GM12878 (cell line): ENCODE data around the gene CACNA2D3. TPM values are rescaled to one million over a fixed set of nuclear protein-coding genes. Genes with fewer than 3 reads are reported as not detected.

Source experiments
- ATAC-seq: fragments of 200-7000 bp; cut with Tn5 transposase; 3 replicates; pipeline ENCODE4 v1.9.1; 2020; ENCODE audit warnings: mild to moderate bottlenecking, moderate library complexity
- BruUV-seq: library from RNA; stranded (reverse); fragments of 400-500 nt; replicated peaks from 2 replicates; lab custom pipeline; 2021; lab: Mats Ljungman, UMichigan
- CTCF ChIA-PET: fragments of 300-600 bp; sonication (Branson Sonifier 250); formaldehyde crosslinking; extraction: SDS; loops from one replicate; lab custom pipeline; 2021; ENCODE audit warnings: inconsistent platforms; lab: Yijun Ruan, JAX
- POLR2A ChIA-PET: fragments of 350-600 bp; formaldehyde crosslinking; extraction: SDS; loops from one replicate; lab custom pipeline; 2021; ENCODE audit warnings: inconsistent platforms; lab: Charles Lee
- RAD21 ChIA-PET: fragments of 300-600 bp; sonication (Branson Sonifier 250); formaldehyde crosslinking; loops from one replicate; lab custom pipeline; 2023; ENCODE audit warnings: antibody characterized with exemption; ENCODE audit not compliant: unreplicated experiment; lab: Charles Lee
- SMC1A ChIA-PET: fragments of 300-600 bp; sonication (Branson Sonifier 250); formaldehyde crosslinking; loops from one replicate; lab custom pipeline; 2023; ENCODE audit not compliant: unreplicated experiment, uncharacterized antibody; lab: Charles Lee
- DNase-seq: peaks from one replicate; pipeline ENCODE4 v3.0.0-alpha.2; 2011; ENCODE audit warnings: low read depth, low spot score
- FAIRE-seq: peaks from 3 replicates; lab custom pipeline; 2011; peaks lifted over from hg19 to GRCh38; lab: Jason Lieb, UNC
- H2AFZ ChIP-seq: 2 replicates; pipeline ENCODE4 v1.6.0; 2011; ENCODE audit warnings: low read depth, low read length, control low read depth; ENCODE audit not compliant: control insufficient read depth
- H3K27ac ChIP-seq: 2 replicates; pipeline ENCODE4 v1.5.1; 2011; ENCODE audit warnings: control low read depth; ENCODE audit not compliant: control insufficient read depth, insufficient read depth
- H3K27me3 ChIP-seq, 2 experiments: replicated peaks in 1 of 2; 2 replicates each; pipeline versions ENCODE4 v1.6.0 to v1.6.1; 2011; ENCODE audit warnings: low read length in 1 of 2; ENCODE audit not compliant: control insufficient read depth in 2 of 2, insufficient read depth in 2 of 2
- H3K36me3 ChIP-seq, 2 experiments: 2 replicates each; pipeline ENCODE4 v1.5.1; 2011; ENCODE audit warnings: low read length in 1 of 2; ENCODE audit not compliant: control insufficient read depth in 2 of 2, insufficient read depth in 2 of 2
- H3K4me1 ChIP-seq: 2 replicates; pipeline ENCODE4 v1.6.1; 2011; ENCODE audit warnings: mild to moderate bottlenecking, low read length, moderate library complexity, mixed read lengths; ENCODE audit not compliant: control insufficient read depth, insufficient read depth
- H3K4me2 ChIP-seq: 2 replicates; pipeline ENCODE4 v1.6.0; 2011; ENCODE audit warnings: control low read depth; ENCODE audit not compliant: control insufficient read depth, insufficient read depth
- H3K4me3 ChIP-seq: fragments of 200-600 bp; sonication (generic); 2 replicates; pipeline ENCODE4 v1.5.1; 2016
- H3K79me2 ChIP-seq: 2 replicates; pipeline ENCODE4 v1.6.0; 2011; ENCODE audit warnings: low read length; ENCODE audit not compliant: control insufficient read depth, insufficient read depth
- H3K9ac ChIP-seq: 2 replicates; pipeline ENCODE4 v1.8.0; 2011; ENCODE audit warnings: low read length, control low read depth, mixed read lengths; ENCODE audit not compliant: control insufficient read depth, insufficient read depth
- H3K9me3 ChIP-seq: replicated peaks from 3 replicates; pipeline ENCODE4 v1.5.1; 2011; ENCODE audit warnings: mild to moderate bottlenecking, low read length; ENCODE audit not compliant: control insufficient read depth, insufficient read depth
- H4K20me1 ChIP-seq: 2 replicates; pipeline ENCODE4 v1.6.0; 2011; ENCODE audit not compliant: control insufficient read depth, insufficient read depth
- EGR1 ChIP-seq, 2 experiments: IDR thresholded peaks; 1 replicate in 1 of 2; 2 replicates in 1 of 2; pipeline ENCODE4 v1.6.1; 2011 to 2012; ENCODE audit warnings: low read depth in 2 of 2, low read length in 2 of 2, borderline replicate concordance in 1 of 2, mild to moderate bottlenecking in 1 of 2, moderate library complexity in 1 of 2
- ESRRA ChIP-seq: IDR thresholded peaks from 2 replicates; pipeline ENCODE4 v1.6.1; 2012; ENCODE audit warnings: mild to moderate bottlenecking, low read length, improper control_type of control experiment
- GATAD2B ChIP-seq: fragments of 450-650 bp; conservative IDR thresholded peaks from 2 replicates; pipeline ENCODE4 v1.6.1; 2017; ENCODE audit warnings: low read depth, mild to moderate bottlenecking, moderate library complexity
- NR2C2 ChIP-seq: IDR thresholded peaks from 2 replicates; pipeline ENCODE4 v1.6.1; 2011; ENCODE audit warnings: borderline replicate concordance, low read depth; ENCODE audit not compliant: control insufficient read depth, insufficient read length
- NR2F1 ChIP-seq: fragments of 450-650 bp; conservative IDR thresholded peaks from 2 replicates; pipeline ENCODE4 v1.6.1; 2017; ENCODE audit warnings: mild to moderate bottlenecking
- PAX8 ChIP-seq: fragments of 450-650 bp; IDR thresholded peaks from 2 replicates; pipeline ENCODE4 v1.6.1; 2017; ENCODE audit warnings: mild to moderate bottlenecking, moderate library complexity
- SUPT20H ChIP-seq: IDR thresholded peaks from 2 replicates; pipeline ENCODE4 v1.6.1; 2011; ENCODE audit warnings: low read depth, mild to moderate bottlenecking, low read length, moderate library complexity, borderline replicate concordance; ENCODE audit not compliant: control insufficient read depth
- whole genome bisulfite sequencing: methylation state at CpG from one replicate; pipeline ENCODE4 v1.1.6; 2016; ENCODE audit warnings: low lambda C conversion rate; ENCODE audit not compliant: insufficient replicate concordance, insufficient coverage; ENCODE audit errors: missing lambda C conversion rate; 5-methylcytosine and 5-hydroxymethylcytosine counted together
- in situ Hi-C: fragments of 300-500 bp; cut with MboI; formaldehyde crosslinking; loops from 9 replicates; pipeline ENCODE4 v1.14.3; 2018; ENCODE audit warnings: mixed read lengths
- intact Hi-C: fragments of 100-400 bp; cut with micrococcal nuclease; formaldehyde crosslinking; loops from one replicate; pipeline ENCODE4 v1.14.2; 2022; ENCODE audit not compliant: unreplicated experiment
- polyA plus RNA-seq, 11 experiments: library from polyadenylated mRNA; depleted of rRNA in 4 of 11; unstranded in 6 of 11; stranded (reverse) in 5 of 11; fragments of >200 nt; fragmentation: Nextera tagmentation in 4 of 11; fragmentation: Illumina TruSeq in 1 of 11; extraction: Ambion mirVana in 4 of 11; extraction: Trizol in 1 of 11; gene quantifications; 1 replicate in 1 of 11; 2 replicates in 10 of 11; pipeline versions ENCODE4 v1.2.1 to v1.2.3, GENCODE V29; 2011 to 2016; ENCODE audit warnings: inconsistent platforms in 2 of 11, missing spikeins in 2 of 11, low read depth in 1 of 11
- total RNA-seq, 4 experiments: library from RNA; depleted of rRNA in 3 of 4; stranded (reverse); fragments of >200 nt in 3 of 4; fragmentation: Illumina TruSeq in 1 of 4; extraction: Trizol in 1 of 4; gene quantifications; 2 replicates each; pipeline versions ENCODE4 v1.2.1 to v1.2.3, GENCODE V29; 2013 to 2021
- TF ChIP-seq, protein P1 (sequence below): fragments of 450-650 bp; IDR thresholded peaks from 2 replicates; pipeline ENCODE4 v1.6.1; 2017; ENCODE audit warnings: low read depth, mild to moderate bottlenecking, moderate library complexity

The CACNA2D3 gene
- total and polyA plus RNA-seq, 10 of the 15 experiments (the other 5 are each of a cell fraction or from before 2014, with no cell fraction given), result not detected

DNA sequence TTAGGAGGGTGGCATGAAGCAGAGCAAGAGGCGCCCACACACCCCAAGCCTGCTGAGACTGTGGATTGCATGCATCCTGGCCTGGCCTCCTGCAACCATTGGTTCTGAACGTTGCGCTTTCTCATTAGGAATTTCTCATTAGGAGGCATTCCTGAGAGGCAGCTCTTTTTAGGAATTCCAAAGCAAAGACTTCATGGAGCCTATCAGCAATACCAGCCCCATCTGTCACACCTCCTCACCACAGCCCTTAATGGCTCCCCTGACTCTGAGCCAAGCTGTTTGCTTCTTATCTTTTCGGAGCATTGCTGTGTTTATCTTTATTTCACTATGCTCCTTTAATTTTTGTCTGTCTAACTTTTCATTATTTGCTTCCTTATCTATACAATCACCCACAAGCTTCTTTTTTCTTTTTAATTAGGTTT lies 226.9 kb downstream of the CACNA2D3 start:
- no peak for ATAC-seq
- RAD21 ChIA-PET, result no interaction called here

DNA sequence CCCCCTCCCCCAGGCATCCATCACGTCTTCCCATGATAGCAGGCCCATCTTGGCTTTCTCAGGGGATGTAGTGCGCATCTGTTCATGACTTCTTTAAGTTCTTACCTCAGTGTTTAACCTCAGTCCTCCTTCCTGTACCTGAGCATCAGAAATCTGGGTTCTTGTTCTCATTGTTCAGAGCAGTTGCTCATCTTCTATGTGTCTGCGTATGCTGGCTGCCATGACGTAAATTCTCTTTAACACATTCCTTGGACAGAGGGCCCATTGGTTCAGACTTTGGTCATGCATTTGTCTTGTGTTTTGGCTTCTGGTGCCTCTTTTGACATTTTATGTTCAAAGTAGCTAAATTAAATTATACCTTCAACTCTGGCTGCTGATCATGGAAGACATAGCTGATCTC lies 227.3 kb downstream of the CACNA2D3 start:
- Histone ChIP-seq H3K4me2 (no peak overlapping the region), H4K20me1 (no peaks in the 10 kb centered on the region), H3K9me3 (no peaks in the 10 kb centered on the region), H3K79me2 (no peaks in the 10 kb centered on the region), H3K27me3 (no peaks in the 10 kb centered on the region), H3K4me1 (no peaks in the 10 kb centered on the region), H3K36me3 (no peaks in the 10 kb centered on the region), H3K27ac (no peak overlapping the region), H2AFZ (no peak overlapping the region), H3K9ac (no peak overlapping the region), H3K4me3 (no peak overlapping the region)
- intact Hi-C loops (no loop called here), in situ Hi-C loops (no loop called here)
- SMC1A ChIA-PET, result no interaction called here
- DNase-seq (no peak), FAIRE-seq (no peak), ATAC-seq (no peak)
- RAD21 ChIA-PET, result no interaction called here
- POLR2A ChIA-PET, result no interaction called here
- TF ChIP-seq, protein P1, sequence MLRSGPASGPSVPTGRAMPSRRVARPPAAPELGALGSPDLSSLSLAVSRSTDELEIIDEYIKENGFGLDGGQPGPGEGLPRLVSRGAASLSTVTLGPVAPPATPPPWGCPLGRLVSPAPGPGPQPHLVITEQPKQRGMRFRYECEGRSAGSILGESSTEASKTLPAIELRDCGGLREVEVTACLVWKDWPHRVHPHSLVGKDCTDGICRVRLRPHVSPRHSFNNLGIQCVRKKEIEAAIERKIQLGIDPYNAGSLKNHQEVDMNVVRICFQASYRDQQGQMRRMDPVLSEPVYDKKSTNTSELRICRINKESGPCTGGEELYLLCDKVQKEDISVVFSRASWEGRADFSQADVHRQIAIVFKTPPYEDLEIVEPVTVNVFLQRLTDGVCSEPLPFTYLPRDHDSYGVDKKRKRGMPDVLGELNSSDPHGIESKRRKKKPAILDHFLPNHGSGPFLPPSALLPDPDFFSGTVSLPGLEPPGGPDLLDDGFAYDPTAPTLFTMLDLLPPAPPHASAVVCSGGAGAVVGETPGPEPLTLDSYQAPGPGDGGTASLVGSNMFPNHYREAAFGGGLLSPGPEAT, result no peak
- CTCF ChIA-PET, result no interaction called here
- WGBS, result 51% methylated on average over 4 of the region's 4 CpGs
- BruUV-seq, result no TSS peak

More for the DNA sequence above, 226.9 kb downstream of the CACNA2D3 start:
- Histone ChIP-seq H3K9ac (no peak overlapping the region), H4K20me1 (no peaks in the 10 kb centered on the region), H3K79me2 (no peaks in the 10 kb centered on the region), H3K27me3 (no peaks in the 10 kb centered on the region), H3K4me3 (no peak overlapping the region), H3K9me3 (no peaks in the 10 kb centered on the region), H3K27ac (no peak overlapping the region), H2AFZ (no peak overlapping the region), H3K36me3 (no peaks in the 10 kb centered on the region), H3K4me1 (no peaks in the 10 kb centered on the region), H3K4me2 (no peak overlapping the region)
- DNase-seq, result no peak
- SMC1A ChIA-PET, result no interaction called here
- no TSS peak for BruUV-seq
- intact Hi-C loops (no loop called here), in situ Hi-C loops (no loop called here)
- TF ChIP-seq PAX8 (no peak), EGR1 (IDR thresholded peaks at IDR 0.05; ENCODE audit: borderline replicate concordance in 1 of 2, low read depth in 2 of 2, low read length in 2 of 2) (no peak), GATAD2B (no peak), NR2C2 (no peak), NR2F1 (no peak), ESRRA (no peak), SUPT20H (no peak)
- POLR2A ChIA-PET, result no interaction called here
- WGBS, result 58% methylated on average over 4 of the region's 4 CpGs
- no peak for FAIRE-seq
- CTCF ChIA-PET, result no interaction called here
